BJ (cell line): ENCODE measurements around the gene SMARCA1. TPM values are rescaled to one million over a fixed set of nuclear protein-coding genes. Genes with fewer than 3 reads are reported as not detected.

Experiments
- CTCF ChIA-PET: fragments of 350-600 bp; formaldehyde crosslinking; extraction: SDS; loops from one replicate; lab custom pipeline; 2021; ENCODE audit warnings: antibody characterized with exemption, inconsistent platforms; lab: Yijun Ruan, JAX
- POLR2A ChIA-PET: fragments of 300-600 bp; sonication (Branson Sonifier 250); formaldehyde crosslinking; extraction: SDS; loops from one replicate; lab custom pipeline; 2021; ENCODE audit warnings: antibody characterized with exemption; lab: Charles Lee
- DNase-seq: peaks from one replicate; pipeline ENCODE4 v3.0.0-alpha.2; 2011; ENCODE audit warnings: low read depth
- H3K27me3 ChIP-seq: 2 replicates; pipeline ENCODE4 v1.6.0; 2011; ENCODE audit warnings: low read length; ENCODE audit not compliant: control insufficient read depth, insufficient read depth
- H3K36me3 ChIP-seq: 2 replicates; pipeline ENCODE4 v1.5.1; 2011; ENCODE audit warnings: low read length; ENCODE audit not compliant: control insufficient read depth, insufficient read depth
- H3K4me3 ChIP-seq: 2 replicates; pipeline ENCODE4 v1.5.1; 2011; ENCODE audit warnings: low read depth, mild to moderate bottlenecking, control low read depth, low read length
- polyA plus RNA-seq: library from polyadenylated mRNA; depleted of rRNA; stranded (reverse); fragments of >200 nt; gene quantifications from 2 replicates; pipeline ENCODE4 v1.2.3, GENCODE V29; 2011
- TF ChIP-seq, protein P1 (sequence below): IDR thresholded peaks from 2 replicates; pipeline ENCODE4 v1.5.1; 2011; ENCODE audit warnings: low read depth, mild to moderate bottlenecking, control low read depth, inconsistent platforms, low read length, moderate library complexity; ENCODE audit not compliant: insufficient read depth

SMARCA1 gene
- polyA plus RNA-seq, 1 experiment, result 13.9 TPM

DNA sequence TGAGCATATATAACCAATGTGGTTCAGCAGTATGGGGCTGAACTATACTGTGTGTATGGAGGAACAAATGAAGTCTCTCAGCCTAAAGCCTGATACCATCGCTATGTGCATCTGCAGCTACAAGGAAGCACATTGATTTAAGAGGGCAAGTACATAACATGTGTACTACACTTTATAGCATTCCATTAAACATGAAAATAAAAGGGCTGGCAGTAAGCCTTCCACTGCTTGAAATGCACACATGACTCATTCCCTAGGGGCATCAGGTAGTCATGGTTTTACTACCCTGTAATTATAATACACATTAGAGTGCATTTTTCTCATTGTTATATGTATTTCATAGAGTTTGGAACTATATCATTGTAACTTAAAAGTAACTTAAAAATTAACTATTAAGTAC is 51.2 kb downstream of the SMARCA1 start:
- no peaks in the 10 kb centered on the region for H3K36me3 ChIP-seq
- CTCF ChIA-PET, result no interaction called here
- no peak for DNase-seq
- POLR2A ChIA-PET, result no interaction called here
- TF ChIP-seq, protein P1, sequence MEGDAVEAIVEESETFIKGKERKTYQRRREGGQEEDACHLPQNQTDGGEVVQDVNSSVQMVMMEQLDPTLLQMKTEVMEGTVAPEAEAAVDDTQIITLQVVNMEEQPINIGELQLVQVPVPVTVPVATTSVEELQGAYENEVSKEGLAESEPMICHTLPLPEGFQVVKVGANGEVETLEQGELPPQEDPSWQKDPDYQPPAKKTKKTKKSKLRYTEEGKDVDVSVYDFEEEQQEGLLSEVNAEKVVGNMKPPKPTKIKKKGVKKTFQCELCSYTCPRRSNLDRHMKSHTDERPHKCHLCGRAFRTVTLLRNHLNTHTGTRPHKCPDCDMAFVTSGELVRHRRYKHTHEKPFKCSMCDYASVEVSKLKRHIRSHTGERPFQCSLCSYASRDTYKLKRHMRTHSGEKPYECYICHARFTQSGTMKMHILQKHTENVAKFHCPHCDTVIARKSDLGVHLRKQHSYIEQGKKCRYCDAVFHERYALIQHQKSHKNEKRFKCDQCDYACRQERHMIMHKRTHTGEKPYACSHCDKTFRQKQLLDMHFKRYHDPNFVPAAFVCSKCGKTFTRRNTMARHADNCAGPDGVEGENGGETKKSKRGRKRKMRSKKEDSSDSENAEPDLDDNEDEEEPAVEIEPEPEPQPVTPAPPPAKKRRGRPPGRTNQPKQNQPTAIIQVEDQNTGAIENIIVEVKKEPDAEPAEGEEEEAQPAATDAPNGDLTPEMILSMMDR, result no peak
- no peak overlapping the region for H3K4me3 ChIP-seq
- H3K27me3 ChIP-seq, result no peaks in the 10 kb centered on the region

DNA sequence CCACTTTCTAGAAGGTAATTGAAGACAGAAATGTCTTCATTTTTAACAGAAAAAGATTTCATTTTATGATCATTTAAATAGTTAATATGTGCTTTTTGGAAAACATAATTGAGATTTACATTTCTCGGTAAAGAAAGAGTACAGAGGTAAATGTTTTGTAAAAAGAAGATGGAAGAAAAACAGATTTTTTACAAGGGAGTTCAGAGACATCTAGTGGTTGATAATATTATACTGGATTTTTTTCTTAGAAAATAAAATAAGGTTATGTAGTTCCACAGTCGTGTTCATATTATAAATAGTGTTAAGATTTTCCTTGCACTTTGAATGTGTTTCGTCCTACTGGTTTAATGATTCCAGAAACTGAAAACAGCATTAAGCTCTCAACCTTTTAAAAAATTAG is 60.6 kb downstream of the SMARCA1 start:
- TF ChIP-seq, protein P1, result no peak
- ChIA-PET POLR2A (no interaction called here), CTCF (interaction anchor here (0.7 kb wide), 1 partner anchor 16 kb away, joined by 4 read pairs; no protein-coding TSS in a partner anchor)
- Histone ChIP-seq H3K27me3 (no peaks in the 10 kb centered on the region), H3K36me3 (no peaks in the 10 kb centered on the region), H3K4me3 (no peak overlapping the region)
- no peak for DNase-seq

DNA sequence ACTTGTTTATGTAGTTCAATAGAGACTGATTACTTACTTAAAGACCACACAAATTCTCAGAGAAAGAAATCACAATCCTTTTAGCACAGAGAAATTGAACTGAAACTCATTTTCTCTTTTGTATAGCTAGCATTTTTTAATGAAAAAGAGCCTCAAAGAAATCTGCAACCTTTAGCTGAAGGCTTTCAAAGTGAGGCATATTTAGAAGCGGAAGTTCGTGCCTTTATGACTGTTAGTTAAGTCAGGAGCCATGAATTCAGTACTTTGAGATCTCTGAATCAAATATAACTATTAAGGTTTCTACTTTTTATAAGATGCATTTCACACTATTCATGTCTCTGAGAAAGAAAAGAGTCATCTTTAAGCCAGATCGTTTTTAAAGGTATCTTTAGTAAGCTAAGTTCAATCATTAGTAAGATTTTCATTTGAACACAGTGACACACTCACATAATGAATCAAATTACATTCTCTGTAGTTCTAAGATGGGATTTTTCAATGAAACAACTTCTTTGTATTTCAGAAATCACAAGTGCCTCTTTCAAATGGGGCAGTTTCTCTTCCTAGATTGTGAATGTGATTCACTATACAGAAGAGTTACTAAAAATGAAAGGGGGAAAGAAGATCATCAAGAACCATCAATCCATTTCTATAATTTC is 61.4 kb downstream of the SMARCA1 start:
- Histone ChIP-seq H3K36me3 (no peaks in the 10 kb centered on the region), H3K27me3 (no peaks in the 10 kb centered on the region), H3K4me3 (no peak overlapping the region)
- POLR2A ChIA-PET, result no interaction called here
- CTCF ChIA-PET, result no interaction called here
- TF ChIP-seq, protein P1, result no peak
- DNase-seq, result no peak

DNA sequence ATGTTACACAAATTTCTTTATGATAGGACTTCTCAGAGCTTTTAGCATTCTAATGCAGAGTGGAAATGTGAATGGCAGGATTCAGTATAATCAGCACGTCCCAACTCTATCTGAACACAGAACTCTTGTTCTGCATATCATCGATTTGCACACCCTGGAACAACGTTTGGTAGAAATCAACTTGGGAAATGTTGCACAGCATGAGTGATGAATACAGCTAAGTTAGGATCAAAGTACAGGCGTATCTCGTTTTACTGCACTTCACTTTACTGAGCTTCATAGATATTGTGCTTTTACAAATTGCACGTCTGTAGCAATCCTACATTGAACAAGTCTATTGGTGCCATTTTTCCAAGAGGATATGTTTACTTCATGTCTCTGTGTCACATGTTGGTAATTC is 70.8 kb downstream of the SMARCA1 start:
- TF ChIP-seq, protein P1, result no peak
- ChIA-PET POLR2A (no interaction called here), CTCF (no interaction called here)
- H3K27me3 ChIP-seq, result no peaks in the 10 kb centered on the region
- H3K36me3 ChIP-seq, result no peaks in the 10 kb centered on the region
- DNase-seq, result no peak
- H3K4me3 ChIP-seq, result no peak overlapping the region

DNA sequence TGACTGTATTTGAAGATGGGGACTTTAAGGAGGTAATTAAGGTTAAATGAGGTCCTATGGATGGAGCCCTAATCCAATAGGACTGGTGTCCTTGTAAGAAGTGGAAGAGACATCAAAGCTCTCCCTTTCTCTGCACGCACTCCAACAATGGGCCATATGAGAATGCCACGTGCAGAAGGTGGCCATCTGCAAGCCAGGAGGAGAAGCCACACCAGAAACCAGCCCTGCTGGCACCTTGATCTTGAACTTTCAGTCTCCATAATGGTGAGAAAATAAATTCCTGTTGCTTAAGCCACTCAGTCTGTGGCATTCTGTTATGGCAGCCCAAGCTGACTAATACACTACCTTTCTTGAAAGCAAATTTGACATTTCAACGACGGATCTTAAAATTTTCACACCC is 73.2 kb downstream of the SMARCA1 start:
- no peaks in the 10 kb centered on the region for H3K27me3 ChIP-seq
- no peak for DNase-seq
- no peak overlapping the region for H3K4me3 ChIP-seq
- H3K36me3 ChIP-seq, result no peaks in the 10 kb centered on the region
- ChIA-PET POLR2A (no interaction called here), CTCF (no interaction called here)
- TF ChIP-seq, protein P1, result no peak
